HCT116 (cell line): ENCODE measurements around the gene THADA. TPM values are rescaled to one million over a fixed set of nuclear protein-coding genes. Genes with fewer than 3 reads are reported as not detected.

ENCODE experiments used
- ATAC-seq: fragments of 200-7000 bp; cut with Tn5 transposase; 2 replicates; pipeline ENCODE4 v1.9.1; 2020; ENCODE audit warnings: mild to moderate bottlenecking, moderate library complexity
- BruUV-seq: library from RNA; stranded (reverse); fragments of 400-500 nt; replicated peaks from 2 replicates; lab custom pipeline; 2021; lab: Mats Ljungman, UMichigan
- CTCF ChIA-PET: fragments of 300-600 bp; sonication (Branson Sonifier 250); formaldehyde crosslinking; loops from one replicate; lab custom pipeline; 2021; ENCODE audit warnings: antibody characterized with exemption; lab: Charles Lee
- POLR2A ChIA-PET: fragments of 300-600, 350-600 bp; sonication (Branson Sonifier 250); formaldehyde crosslinking; loops from one replicate; lab custom pipeline; 2021; ENCODE audit warnings: antibody characterized with exemption; lab: Charles Lee
- RAD21 ChIA-PET, 2 experiments: fragments of 300-600 bp; sonication (Branson Sonifier 250); formaldehyde crosslinking; loops; one replicate each; lab custom pipeline; 2023; ENCODE audit warnings: low total read pairs in 2 of 2; ENCODE audit not compliant: uncharacterized antibody in 2 of 2, unreplicated experiment in 2 of 2, low non-redundant PET in 1 of 2; lab: Charles Lee
- DNase-seq: peaks from one replicate; pipeline ENCODE4 v3.0.0-alpha.2; 2010; ENCODE audit warnings: low read depth, low spot score
- H2AFZ ChIP-seq: fragments of 200-600 bp; shearing (Covaris generic), sonication (generic); 2 replicates; pipeline ENCODE4 v1.6.1; 2017; ENCODE audit warnings: low read depth, mixed run types, mixed read lengths, antibody characterized with exemption, low read length; ENCODE audit not compliant: poor library complexity, severe bottlenecking
- H3K27ac ChIP-seq: 2 replicates; pipeline ENCODE4 v1.5.1; 2012; ENCODE audit warnings: low read depth, low read length
- H3K27me3 ChIP-seq: fragments of 200-600 bp; sonication (generic); 2 replicates; pipeline ENCODE4 v1.6.1; 2016; ENCODE audit warnings: mixed run types, low read length, mixed read lengths; ENCODE audit not compliant: insufficient read depth
- H3K36me3 ChIP-seq, 2 experiments: fragments of 200-500 bp in 1 of 2; fragments of 200-600 bp in 1 of 2; sonication (Bioruptor generic) in 1 of 2; sonication (generic) in 1 of 2; 2 replicates each; pipeline versions ENCODE4 v1.5.1 to v1.6.1; 2014 to 2016; ENCODE audit warnings: low read length in 2 of 2, inconsistent platforms in 1 of 2, mixed read lengths in 1 of 2, mixed run types in 1 of 2; ENCODE audit not compliant: insufficient read depth in 2 of 2, control insufficient read depth in 1 of 2
- H3K4me1 ChIP-seq, 2 experiments: fragments of 200-600 bp in 1 of 2; sonication (generic) in 1 of 2; 2 replicates each; pipeline versions ENCODE4 v1.5.1 to v1.6.1; 2012 to 2017; ENCODE audit warnings: low read length in 2 of 2, inconsistent platforms in 1 of 2, mild to moderate bottlenecking in 1 of 2, mixed read lengths in 1 of 2, mixed run types in 1 of 2, moderate library complexity in 1 of 2; ENCODE audit not compliant: insufficient read depth in 2 of 2, control insufficient read depth in 1 of 2
- H3K4me2 ChIP-seq: fragments of 200-600 bp; sonication (generic); 2 replicates; pipeline ENCODE4 v1.6.1; 2017; ENCODE audit warnings: mixed run types, low read length, mixed read lengths
- H3K4me3 ChIP-seq, 2 experiments: fragments of 200-600 bp in 1 of 2; sonication (generic) in 1 of 2; replicated peaks in 1 of 2; 2 replicates each; pipeline ENCODE4 v1.5.1; 2011 to 2016; ENCODE audit warnings: low read length in 2 of 2, control low read depth in 1 of 2, low read depth in 1 of 2, mild to moderate bottlenecking in 1 of 2, mixed read lengths in 1 of 2, mixed run types in 1 of 2
- H3K79me2 ChIP-seq: fragments of 200-600 bp; sonication (generic); 2 replicates; pipeline ENCODE4 v1.6.1; 2017; ENCODE audit warnings: mild to moderate bottlenecking, mixed run types, low read length, moderate library complexity, mixed read lengths; ENCODE audit not compliant: insufficient read depth
- H3K9ac ChIP-seq: fragments of 200-600 bp; sonication (generic); 2 replicates; pipeline ENCODE4 v1.6.1; 2016; ENCODE audit warnings: low read length, mixed read lengths
- H3K9me2 ChIP-seq: fragments of 200-600 bp; sonication (generic), shearing (Covaris generic); 2 replicates; pipeline ENCODE4 v1.6.1; 2017; ENCODE audit warnings: mixed run types, mild to moderate bottlenecking, moderate library complexity; ENCODE audit not compliant: insufficient read depth
- H3K9me3 ChIP-seq, 2 experiments: fragments of 200-500 bp in 1 of 2; fragments of 200-600 bp in 1 of 2; sonication (Bioruptor generic) in 1 of 2; sonication (generic) in 1 of 2; 2 replicates each; pipeline ENCODE4 v1.6.1; 2014 to 2017; ENCODE audit warnings: low read length in 2 of 2, mixed read lengths in 2 of 2, inconsistent platforms in 1 of 2, low read depth in 1 of 2, mild to moderate bottlenecking in 1 of 2, mixed run types in 1 of 2, moderate library complexity in 1 of 2; ENCODE audit not compliant: control insufficient read depth in 1 of 2, insufficient read depth in 1 of 2
- H4K20me1 ChIP-seq: fragments of 200-600 bp; sonication (generic), shearing (Covaris generic); 2 replicates; pipeline ENCODE4 v1.6.1; 2017; ENCODE audit warnings: mixed run types, mild to moderate bottlenecking, moderate library complexity; ENCODE audit not compliant: insufficient read depth
- ATF3 ChIP-seq: IDR thresholded peaks from 2 replicates; pipeline ENCODE4 v1.6.1; 2012
- CBX3 ChIP-seq: IDR thresholded peaks from 2 replicates; pipeline ENCODE4 v1.6.1; 2012; ENCODE audit warnings: low read depth
- EGR1 ChIP-seq: IDR thresholded peaks from 2 replicates; pipeline ENCODE4 v1.6.1; 2012; ENCODE audit warnings: low read depth
- ELF1 ChIP-seq: IDR thresholded peaks from 2 replicates; pipeline ENCODE4 v1.6.1; 2012; ENCODE audit warnings: low read depth, borderline replicate concordance
- EZH2 ChIP-seq: fragments of 200-600 bp; sonication (generic); IDR thresholded peaks from 2 replicates; pipeline ENCODE4 v1.6.1; 2017; ENCODE audit warnings: antibody characterized with exemption, mixed run types
- JUND ChIP-seq: IDR thresholded peaks from 2 replicates; pipeline ENCODE4 v1.6.1; 2012
- MAX ChIP-seq: IDR thresholded peaks from 2 replicates; pipeline ENCODE4 v1.6.1; 2012
- POLR2A ChIP-seq: IDR thresholded peaks from 2 replicates; pipeline ENCODE4 v1.7.0; 2011; ENCODE audit warnings: borderline replicate concordance; ENCODE audit not compliant: insufficient read depth, insufficient read length; ENCODE audit errors: extremely low read depth
- POLR2AphosphoS5 ChIP-seq: IDR thresholded peaks from 2 replicates; pipeline ENCODE4 v1.6.1; 2011; ENCODE audit warnings: mild to moderate bottlenecking, low read depth, low read length, moderate library complexity
- RAD21 ChIP-seq: IDR thresholded peaks from 2 replicates; pipeline ENCODE4 v1.6.1; 2012; ENCODE audit warnings: low read depth, mild to moderate bottlenecking
- REST ChIP-seq: IDR thresholded peaks from 2 replicates; pipeline ENCODE4 v1.6.1; 2012; ENCODE audit warnings: low read depth
- SIN3A ChIP-seq: IDR thresholded peaks from 2 replicates; pipeline ENCODE4 v1.6.1; 2012; ENCODE audit warnings: low read depth
- SP1 ChIP-seq: IDR thresholded peaks from 2 replicates; pipeline ENCODE4 v1.6.1; 2012; ENCODE audit warnings: low read depth
- SRF ChIP-seq: IDR thresholded peaks from 2 replicates; pipeline ENCODE4 v1.6.1; 2012; ENCODE audit warnings: low read depth
- TCF7L2 ChIP-seq: IDR thresholded peaks from 2 replicates; pipeline ENCODE4 v1.7.0; 2011; ENCODE audit warnings: borderline replicate concordance, inconsistent platforms; ENCODE audit not compliant: insufficient read depth, insufficient read length; ENCODE audit errors: extremely low read depth
- YY1 ChIP-seq: IDR thresholded peaks from 2 replicates; pipeline ENCODE4 v1.6.1; 2011; ENCODE audit warnings: low read length, low read depth, moderate library complexity, mild to moderate bottlenecking; ENCODE audit not compliant: insufficient replicate concordance; ENCODE audit errors: extremely low read depth
- ZFX ChIP-seq: fragments of 450-650 bp; IDR thresholded peaks from 2 replicates; pipeline ENCODE4 v1.6.1; 2017
- ZNF274 ChIP-seq: fragments of 200-500 bp; sonication (Bioruptor generic); IDR thresholded peaks from 2 replicates; pipeline ENCODE4 v1.6.1; 2014; ENCODE audit warnings: mild to moderate bottlenecking, low read depth, low read length, inconsistent platforms
- intact Hi-C: fragments of 100-400 bp; cut with micrococcal nuclease; formaldehyde crosslinking; loops from 2 replicates; pipeline ENCODE4 v1.10.0; 2022
- total RNA-seq: library from RNA; stranded (reverse); gene quantifications from one replicate; pipeline ENCODE4 v1.2.1, GENCODE V29; 2021; ENCODE audit not compliant: unreplicated experiment

The THADA gene
- total RNA-seq, 1 experiment from 2014 or later: 30.7 TPM

GRCh38 chr2:43201016-43201415 is 394.8 kb downstream of the THADA start:
- no peak overlapping the region for H3K4me3 ChIP-seq
- H3K9ac ChIP-seq: no peak overlapping the region
- no peak overlapping the region for H3K4me2 ChIP-seq
- H3K36me3 ChIP-seq: no peaks in the 10 kb centered on the region
- no peak for DNase-seq
- POLR2A ChIA-PET: no interaction called here
- H4K20me1 ChIP-seq: no peaks in the 10 kb centered on the region
- no peak overlapping the region for H3K27ac ChIP-seq
- no peaks in the 10 kb centered on the region for H3K79me2 ChIP-seq
- RAD21 ChIA-PET: no interaction called here
- ATAC-seq: no peak
- BruUV-seq: no TSS peak
- no peaks in the 10 kb centered on the region for H3K9me3 ChIP-seq
- H2AFZ ChIP-seq: no peak overlapping the region
- peaks cover 12 to 17% of the 10 kb centered on the region in 2 experiments for H3K4me1 ChIP-seq
- TF ChIP-seq MAX: no peak
- no peak for TF ChIP-seq TCF7L2
- TF ChIP-seq ZNF274: no peak
- no peak for TF ChIP-seq ELF1
- no peak for TF ChIP-seq ATF3
- TF ChIP-seq REST: no peak
- TF ChIP-seq SIN3A: no peak
- no peak for TF ChIP-seq POLR2AphosphoS5
- TF ChIP-seq ZFX: no peak
- no peak for TF ChIP-seq SP1
- no peak for TF ChIP-seq YY1
- TF ChIP-seq EZH2: no peak
- TF ChIP-seq JUND: no peak
- no peak for TF ChIP-seq CBX3
- no peak for TF ChIP-seq POLR2A
- TF ChIP-seq SRF: no peak
- TF ChIP-seq EGR1: no peak
- no peak for TF ChIP-seq RAD21
- intact Hi-C loops: no loop called here
- H3K9me2 ChIP-seq: no peaks in the 10 kb centered on the region
- H3K27me3 ChIP-seq: no peaks in the 10 kb centered on the region
- CTCF ChIA-PET: no interaction called here
